Endodermal cell (in vitro differentiated cells): ENCODE results near the gene TAPBPL. TPM values are rescaled to one million over a fixed set of nuclear protein-coding genes. Genes with fewer than 3 reads are reported as not detected.

ENCODE experiments used
- DNase-seq: peaks from one replicate; pipeline ENCODE4 v3.0.0-alpha.2; 2017
- H3K27ac ChIP-seq: 2 replicates; pipeline ENCODE4 v1.5.1; 2013; ENCODE audit warnings: mild to moderate bottlenecking, low read depth, low read length, moderate library complexity
- H3K27me3 ChIP-seq: 2 replicates; pipeline ENCODE4 v1.6.1; 2013; ENCODE audit warnings: mild to moderate bottlenecking, low read length, moderate library complexity; ENCODE audit not compliant: insufficient read depth, control insufficient read depth, poor library complexity, severe bottlenecking
- H3K36me3 ChIP-seq: 2 replicates; pipeline ENCODE4 v1.7.0; 2013; ENCODE audit warnings: mild to moderate bottlenecking, low read length, moderate library complexity; ENCODE audit not compliant: control insufficient read depth, insufficient read depth
- H3K4me1 ChIP-seq: one replicate; pipeline ENCODE4 v1.7.0; 2013; ENCODE audit warnings: low read length; ENCODE audit not compliant: control insufficient read depth, insufficient read depth
- H3K4me3 ChIP-seq: 2 replicates; pipeline ENCODE4 v1.5.1; 2013; ENCODE audit warnings: mild to moderate bottlenecking, low read length, moderate library complexity
- H3K9ac ChIP-seq: 2 replicates; pipeline ENCODE4 v1.6.1; 2013; ENCODE audit warnings: mild to moderate bottlenecking, low read length, moderate library complexity; ENCODE audit not compliant: poor library complexity, severe bottlenecking; ENCODE audit errors: extremely low read depth
- H3K9me3 ChIP-seq: 2 replicates; pipeline ENCODE4 v1.6.1; 2013; ENCODE audit warnings: mild to moderate bottlenecking, low read length, moderate library complexity; ENCODE audit not compliant: control insufficient read depth
- H3K27ac Mint-ChIP-seq: 2 replicates; pipeline ENCODE4 v1.8.0; 2020; ENCODE audit warnings: mixed read lengths
- H3K27me3 Mint-ChIP-seq: 2 replicates; pipeline ENCODE4 v1.8.0; 2021; ENCODE audit warnings: mild to moderate bottlenecking, mixed read lengths; ENCODE audit not compliant: insufficient read depth
- H3K36me3 Mint-ChIP-seq: 2 replicates; pipeline ENCODE4 v1.8.0; 2020; ENCODE audit warnings: low read depth, mixed read lengths
- H3K4me1 Mint-ChIP-seq: 2 replicates; pipeline ENCODE4 v1.8.0; 2020; ENCODE audit warnings: mixed read lengths
- H3K4me3 Mint-ChIP-seq: 2 replicates; pipeline ENCODE4 v1.8.0; 2020; ENCODE audit warnings: mild to moderate bottlenecking, moderate library complexity, mixed read lengths
- H3K9me3 Mint-ChIP-seq: 2 replicates; pipeline ENCODE4 v1.8.0; 2020; ENCODE audit warnings: mild to moderate bottlenecking, mixed read lengths
- CTCF ChIP-seq: fragments of 200-600 bp; sonication (generic); conservative IDR thresholded peaks from 2 replicates; pipeline ENCODE4 v1.5.0; 2021; ENCODE audit warnings: antibody characterized with exemption, mild to moderate bottlenecking
- WGBS, 2 experiments: methylation state at CpG; one replicate each; pipeline versions ENCODE4 v1.1.5 to v1.1.7; 2013; ENCODE audit warnings: missing lambda C conversion rate in 2 of 2, mixed read lengths in 1 of 2; ENCODE audit not compliant: insufficient coverage in 1 of 2, insufficient read length in 1 of 2; 5-methylcytosine and 5-hydroxymethylcytosine counted together
- total RNA-seq, 2 donors: library from RNA; stranded (reverse); fragmentation: NEBNext Ultra II Directional in 1 of 2; extraction: Animal tissue kit (Norgen Biotek cat#: 25700) in 1 of 2; gene quantifications; 2 replicates in 1 of 2; 3 replicates in 1 of 2; pipeline ENCODE4 v1.2.1, GENCODE V29; 2021

Gene TAPBPL
- total RNA-seq, 2 donors from 2014 or later = 0.55 to 1.4 TPM

- Mint-ChIP-seq H3K36me3 (no peaks in the 10 kb centered on the region), H3K9me3 (no peaks in the 10 kb centered on the region), H3K27me3 (no peaks in the 10 kb centered on the region), H3K4me3 (no peak overlapping the region), H3K4me1 (peaks cover 2% of the 10 kb centered on the region), H3K27ac (no peak overlapping the region)
- TF ChIP-seq CTCF = no peak
- Histone ChIP-seq H3K9me3 (no peaks in the 10 kb centered on the region), H3K9ac (no peak overlapping the region), H3K27me3 (no peaks in the 10 kb centered on the region), H3K4me1 (no peaks in the 10 kb centered on the region), H3K36me3 (no peaks in the 10 kb centered on the region), H3K4me3 (no peak overlapping the region), H3K27ac (no peak overlapping the region)
- WGBS, 2 experiments = 88 to 89% methylated on average over 3 of the region's 3 CpGs
- no peak for DNase-seq
These were observed 23.5 kb upstream of the TAPBPL start for GRCh38 chr12:6428326-6428725.

DNA sequence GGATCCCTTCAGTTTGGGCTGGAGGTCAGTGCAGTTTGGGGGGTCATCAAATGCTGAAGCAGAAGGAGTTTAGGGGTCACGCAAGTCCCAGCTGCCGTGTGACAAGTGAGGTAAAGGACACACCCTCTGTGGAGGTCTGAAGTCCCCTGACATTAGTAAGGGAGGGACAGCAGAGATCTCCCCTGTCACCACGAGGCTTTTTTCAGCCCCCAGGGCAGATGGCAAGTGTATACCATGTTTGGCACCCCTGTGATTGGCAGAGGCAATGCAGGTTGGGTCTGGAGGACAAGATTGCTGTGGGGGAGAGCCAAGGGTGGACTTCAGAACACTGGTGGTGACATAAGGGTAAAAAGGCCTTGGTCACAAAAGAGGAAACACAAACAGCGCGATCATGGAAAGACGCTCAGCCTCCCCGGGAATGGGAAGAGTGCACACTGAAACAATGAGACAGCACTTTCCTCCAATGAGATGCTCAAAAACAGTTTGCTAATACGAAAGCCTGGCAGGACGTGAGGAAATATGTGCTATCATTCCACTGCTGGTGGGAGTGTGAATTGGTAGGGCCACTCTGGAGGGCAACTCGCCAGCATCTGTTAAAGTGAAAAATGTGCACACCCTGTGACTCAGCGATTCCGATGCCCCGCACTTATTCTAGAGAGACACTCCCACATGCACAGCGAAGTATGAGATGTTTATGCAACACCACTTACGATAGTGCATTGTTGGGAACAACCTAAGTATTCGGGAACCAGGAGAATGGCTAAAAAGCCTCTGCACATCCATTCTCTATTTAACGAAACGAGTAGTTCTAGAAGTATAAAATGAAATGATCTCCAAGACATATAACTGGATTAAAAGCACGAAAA is 21.5 kb upstream of the TAPBPL start:
- TF ChIP-seq CTCF = no peak
- no peak overlapping the region for H3K4me3 ChIP-seq
- Mint-ChIP-seq H3K27me3 (no peaks in the 10 kb centered on the region), H3K27ac (no peak overlapping the region), H3K9me3 (no peaks in the 10 kb centered on the region), H3K36me3 (no peaks in the 10 kb centered on the region), H3K4me3 (no peak overlapping the region), H3K4me1 (peaks cover 14% of the 10 kb centered on the region)
- H3K36me3 ChIP-seq = no peaks in the 10 kb centered on the region
- no peaks in the 10 kb centered on the region for H3K4me1 ChIP-seq
- peak; percentile 40 for DNase-seq
- WGBS, 2 experiments = 93% methylated on average over 16 to 18 of the region's 19 CpGs
- no peaks in the 10 kb centered on the region for H3K27me3 ChIP-seq
- no peak overlapping the region for H3K27ac ChIP-seq
- H3K9ac ChIP-seq = no peak overlapping the region
- no peaks in the 10 kb centered on the region for H3K9me3 ChIP-seq

- no peaks in the 10 kb centered on the region for H3K36me3 ChIP-seq
- no peak overlapping the region for H3K9ac ChIP-seq
- no peak for TF ChIP-seq CTCF
- H3K9me3 ChIP-seq = no peaks in the 10 kb centered on the region
- H3K27me3 ChIP-seq = no peaks in the 10 kb centered on the region
- H3K27me3 Mint-ChIP-seq = no peaks in the 10 kb centered on the region
- peaks cover 14% of the 10 kb centered on the region for H3K4me1 Mint-ChIP-seq
- H3K9me3 Mint-ChIP-seq = no peaks in the 10 kb centered on the region
- 88 to 98% methylated on average over 4 to 5 of the region's 5 CpGs for WGBS, 2 experiments
- H3K4me1 ChIP-seq = no peaks in the 10 kb centered on the region
- H3K27ac Mint-ChIP-seq = no peak overlapping the region
- H3K4me3 Mint-ChIP-seq = no peak overlapping the region
- no peak overlapping the region for H3K27ac ChIP-seq
- H3K36me3 Mint-ChIP-seq = no peaks in the 10 kb centered on the region
- H3K4me3 ChIP-seq = no peak overlapping the region
- peak; percentile 33 for DNase-seq
These were observed 18.9 kb upstream of the TAPBPL start for GRCh38 chr12:6432991-6433390.
